ENCODE results near the gene PTGES3L. TPM values are rescaled to one million over a fixed set of nuclear protein-coding genes. Genes with fewer than 3 reads are reported as not detected.

PTGES3L gene
- total and polyA plus RNA-seq, 2 of the 13 experiments (the other 11 are each of a cell fraction or from before 2014, with no cell fraction given): 1.2 to 2.9 TPM

DNA sequence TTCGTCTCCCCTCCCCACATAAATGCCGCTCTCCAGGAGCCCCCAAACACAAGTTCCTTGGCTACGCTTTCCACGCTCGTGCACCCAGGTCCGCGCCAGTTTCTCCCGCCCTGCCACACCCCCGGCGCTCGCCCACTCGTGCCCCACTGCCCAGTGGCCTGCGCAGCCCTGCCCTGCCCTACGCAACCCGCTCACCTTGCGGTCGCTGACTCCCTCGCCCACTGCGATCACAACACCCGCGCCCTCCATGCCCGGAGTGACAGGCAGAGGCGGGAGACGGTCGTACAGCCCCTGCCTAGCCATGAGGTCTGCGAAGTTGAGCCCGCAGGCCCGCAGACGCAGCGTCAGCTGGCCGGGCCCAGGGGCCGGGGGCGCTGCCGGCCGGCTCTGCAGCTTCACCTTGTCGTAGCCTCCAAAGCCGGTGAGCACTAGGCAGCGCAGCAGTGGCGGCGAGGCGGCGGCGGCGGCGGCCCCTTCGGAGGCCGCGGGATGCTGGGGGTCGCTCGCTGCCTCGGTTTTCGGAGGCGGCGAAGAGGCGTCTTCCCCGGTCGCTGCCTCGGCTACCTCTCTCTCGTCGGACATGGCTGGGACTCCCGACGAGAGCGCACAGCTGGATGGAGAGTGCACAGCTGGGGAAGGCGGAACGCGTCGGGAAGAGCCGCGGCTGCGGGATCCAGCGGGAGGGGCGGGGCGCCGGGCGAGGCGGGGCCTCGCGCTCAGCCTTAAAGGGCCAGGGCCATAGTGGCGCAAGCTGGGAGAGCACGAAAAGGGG, 42.0 kb upstream of the PTGES3L start, which contains the start of gene VAT1 (continued):
- TF ChIP-seq, protein P1, sequence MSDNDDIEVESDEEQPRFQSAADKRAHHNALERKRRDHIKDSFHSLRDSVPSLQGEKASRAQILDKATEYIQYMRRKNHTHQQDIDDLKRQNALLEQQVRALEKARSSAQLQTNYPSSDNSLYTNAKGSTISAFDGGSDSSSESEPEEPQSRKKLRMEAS (IDR thresholded peaks at IDR 0.05): peak; percentile 70
- TF ChIP-seq POLR2A (IDR thresholded peaks at IDR 0.05; ENCODE audit: insufficient read depth in 1 of 2, low read depth in 2 of 2, low read length in 2 of 2) (peak; percentile 55 to 79), ZNF510 (CRISPR knock-in tag; IDR thresholded peaks at IDR 0.05; ENCODE audit: low read depth) (peak; percentile 30; the same call in 1 of the 2 replicates), SKI (IDR thresholded peaks at IDR 0.05; ENCODE audit: partially characterized antibody) (no peak), SATB2 (CRISPR knock-in tag; IDR thresholded peaks at IDR 0.05) (0 out of 2 replicates have a peak, but pooled peaks have one; percentile 29), ZNF780A (CRISPR knock-in tag; IDR thresholded peaks at IDR 0.05) (peak; percentile 74; the same call in 1 of the 2 replicates), ZNF274 (CRISPR knock-in tag; IDR thresholded peaks at IDR 0.05) (0 out of 2 replicates have a peak, but pooled peaks have one; percentile 10), ZNF432 (CRISPR knock-in tag; IDR thresholded peaks at IDR 0.05; ENCODE audit: borderline replicate concordance) (no peak), ZNF766 (CRISPR knock-in tag; IDR thresholded peaks at IDR 0.05; ENCODE audit: borderline replicate concordance) (peak; percentile 84; the same call in 1 of the 2 replicates), ZNF547 (CRISPR knock-in tag; IDR thresholded peaks at IDR 0.05) (peak; percentile 79), MTA1 (CRISPR knock-in tag; IDR thresholded peaks at IDR 0.05; ENCODE audit: borderline replicate concordance) (peak; percentile 94; the same call in 1 of the 2 replicates)
- TF ChIP-seq, protein P2, sequence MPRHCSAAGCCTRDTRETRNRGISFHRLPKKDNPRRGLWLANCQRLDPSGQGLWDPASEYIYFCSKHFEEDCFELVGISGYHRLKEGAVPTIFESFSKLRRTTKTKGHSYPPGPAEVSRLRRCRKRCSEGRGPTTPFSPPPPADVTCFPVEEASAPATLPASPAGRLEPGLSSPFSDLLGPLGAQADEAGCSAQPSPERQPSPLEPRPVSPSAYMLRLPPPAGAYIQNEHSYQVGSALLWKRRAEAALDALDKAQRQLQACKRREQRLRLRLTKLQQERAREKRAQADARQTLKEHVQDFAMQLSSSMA (CRISPR knock-in tag; IDR thresholded peaks at IDR 0.05): peak; percentile 78; the same call in 1 of the 2 replicates
- TF ChIP-seq, protein P3, sequence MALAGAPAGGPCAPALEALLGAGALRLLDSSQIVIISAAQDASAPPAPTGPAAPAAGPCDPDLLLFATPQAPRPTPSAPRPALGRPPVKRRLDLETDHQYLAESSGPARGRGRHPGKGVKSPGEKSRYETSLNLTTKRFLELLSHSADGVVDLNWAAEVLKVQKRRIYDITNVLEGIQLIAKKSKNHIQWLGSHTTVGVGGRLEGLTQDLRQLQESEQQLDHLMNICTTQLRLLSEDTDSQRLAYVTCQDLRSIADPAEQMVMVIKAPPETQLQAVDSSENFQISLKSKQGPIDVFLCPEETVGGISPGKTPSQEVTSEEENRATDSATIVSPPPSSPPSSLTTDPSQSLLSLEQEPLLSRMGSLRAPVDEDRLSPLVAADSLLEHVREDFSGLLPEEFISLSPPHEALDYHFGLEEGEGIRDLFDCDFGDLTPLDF (CRISPR knock-in tag; IDR thresholded peaks at IDR 0.05): no peak; the same call in 1 of the 2 replicates
- TF ChIP-seq, protein P4, sequence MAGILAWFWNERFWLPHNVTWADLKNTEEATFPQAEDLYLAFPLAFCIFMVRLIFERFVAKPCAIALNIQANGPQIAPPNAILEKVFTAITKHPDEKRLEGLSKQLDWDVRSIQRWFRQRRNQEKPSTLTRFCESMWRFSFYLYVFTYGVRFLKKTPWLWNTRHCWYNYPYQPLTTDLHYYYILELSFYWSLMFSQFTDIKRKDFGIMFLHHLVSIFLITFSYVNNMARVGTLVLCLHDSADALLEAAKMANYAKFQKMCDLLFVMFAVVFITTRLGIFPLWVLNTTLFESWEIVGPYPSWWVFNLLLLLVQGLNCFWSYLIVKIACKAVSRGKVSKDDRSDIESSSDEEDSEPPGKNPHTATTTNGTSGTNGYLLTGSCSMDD (CRISPR knock-in tag; IDR thresholded peaks at IDR 0.05): peak; percentile 91; the same call in 1 of the 2 replicates
- TF ChIP-seq, protein P5, sequence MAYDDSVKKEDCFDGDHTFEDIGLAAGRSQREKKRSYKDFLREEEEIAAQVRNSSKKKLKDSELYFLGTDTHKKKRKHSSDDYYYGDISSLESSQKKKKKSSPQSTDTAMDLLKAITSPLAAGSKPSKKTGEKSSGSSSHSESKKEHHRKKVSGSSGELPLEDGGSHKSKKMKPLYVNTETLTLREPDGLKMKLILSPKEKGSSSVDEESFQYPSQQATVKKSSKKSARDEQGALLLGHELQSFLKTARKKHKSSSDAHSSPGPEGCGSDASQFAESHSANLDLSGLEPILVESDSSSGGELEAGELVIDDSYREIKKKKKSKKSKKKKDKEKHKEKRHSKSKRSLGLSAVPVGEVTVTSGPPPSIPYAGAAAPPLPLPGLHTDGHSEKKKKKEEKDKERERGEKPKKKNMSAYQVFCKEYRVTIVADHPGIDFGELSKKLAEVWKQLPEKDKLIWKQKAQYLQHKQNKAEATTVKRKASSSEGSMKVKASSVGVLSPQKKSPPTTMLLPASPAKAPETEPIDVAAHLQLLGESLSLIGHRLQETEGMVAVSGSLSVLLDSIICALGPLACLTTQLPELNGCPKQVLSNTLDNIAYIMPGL (CRISPR knock-in tag; IDR thresholded peaks at IDR 0.05; ENCODE audit: borderline replicate concordance in 1 of 2, low read depth in 1 of 2): peak; percentile 91 to 96
- TF ChIP-seq, protein P6, sequence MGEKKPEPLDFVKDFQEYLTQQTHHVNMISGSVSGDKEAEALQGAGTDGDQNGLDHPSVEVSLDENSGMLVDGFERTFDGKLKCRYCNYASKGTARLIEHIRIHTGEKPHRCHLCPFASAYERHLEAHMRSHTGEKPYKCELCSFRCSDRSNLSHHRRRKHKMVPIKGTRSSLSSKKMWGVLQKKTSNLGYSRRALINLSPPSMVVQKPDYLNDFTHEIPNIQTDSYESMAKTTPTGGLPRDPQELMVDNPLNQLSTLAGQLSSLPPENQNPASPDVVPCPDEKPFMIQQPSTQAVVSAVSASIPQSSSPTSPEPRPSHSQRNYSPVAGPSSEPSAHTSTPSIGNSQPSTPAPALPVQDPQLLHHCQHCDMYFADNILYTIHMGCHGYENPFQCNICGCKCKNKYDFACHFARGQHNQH (CRISPR knock-in tag; IDR thresholded peaks at IDR 0.05): peak; percentile 56; the same call in 1 of the 2 replicates
- TF ChIP-seq, protein P7, sequence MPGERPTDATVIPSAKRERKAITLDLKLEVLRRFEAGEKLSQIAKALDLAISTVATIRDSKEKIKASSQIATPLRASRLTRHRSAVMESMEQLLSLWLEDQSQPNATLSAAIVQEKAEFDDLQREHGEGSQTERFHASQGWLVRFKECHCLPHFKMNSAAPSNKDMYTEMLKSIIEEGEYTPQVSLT (CRISPR knock-in tag; IDR thresholded peaks at IDR 0.05; ENCODE audit: borderline replicate concordance, low read depth): no peak

Data from HepG2 (cell line).